ENCODE measurements around the gene KLF1.

Gene KLF1

DNA sequence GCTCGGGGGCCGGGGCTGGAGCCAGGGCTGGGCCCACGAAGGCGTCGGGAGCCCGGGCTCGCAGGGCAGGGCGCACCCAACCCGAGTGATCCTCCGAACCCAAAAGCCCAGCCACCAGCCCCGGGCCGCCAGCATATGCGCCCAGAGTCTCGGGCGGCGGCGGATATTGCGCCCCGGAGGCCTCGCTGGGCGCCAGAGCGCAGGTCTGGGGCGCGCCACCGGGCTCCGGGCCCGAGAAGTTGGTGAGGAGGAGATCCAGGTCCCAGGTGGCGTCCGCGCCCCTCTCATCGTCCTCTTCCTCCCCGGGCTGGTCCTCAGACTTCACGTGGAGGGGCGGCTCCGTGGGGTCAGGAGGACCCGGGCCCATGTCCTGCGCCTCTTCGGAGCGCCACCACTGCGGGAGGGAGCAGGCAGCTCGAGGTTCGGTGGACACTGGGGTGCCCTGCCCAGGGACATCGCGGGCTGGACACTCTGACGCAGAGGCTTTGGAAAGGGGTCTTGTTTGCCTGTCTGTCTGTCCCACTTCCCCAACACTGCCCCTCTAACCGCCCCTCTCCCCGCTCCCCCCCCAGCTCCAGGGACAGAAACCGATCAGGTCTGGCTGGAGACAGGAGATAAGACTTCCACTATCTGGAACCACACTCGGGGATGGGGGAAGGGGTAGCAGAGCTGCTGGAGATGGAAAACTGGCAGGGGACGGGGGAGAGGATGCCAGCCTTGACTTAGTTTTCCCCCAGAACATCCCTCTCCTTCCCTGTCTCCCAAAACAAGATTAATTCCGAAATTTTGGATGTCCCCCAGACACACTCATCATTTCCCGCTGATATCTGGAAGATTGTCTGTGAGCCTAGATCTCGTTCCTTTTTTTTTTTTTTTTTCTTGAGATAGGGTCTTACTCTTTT, 1.0 kb downstream of the KLF1 start:
- Mint-ChIP-seq H3K27ac (peak overlapping the region in 1 of 2 donors; percentile 28), H3K4me3 (peak overlapping the region; percentile 69 to 70), H3K36me3 (ENCODE audit: insufficient read depth) (peaks cover 26% of the 10 kb centered on the region), H3K4me1 (ENCODE audit: low read depth in 2 of 2) (peaks cover 18 to 24% of the 10 kb centered on the region in 2 donors), H3K9me3 (no peaks in the 10 kb centered on the region), H3K27me3 (no peaks in the 10 kb centered on the region)
- ATAC-seq (replicated peaks) (peak; percentile 11), DNase-seq (no peak)

- ATAC-seq (replicated peaks) (peak; percentile 70), DNase-seq (peak; percentile 74 to 81 (median 79))
- Mint-ChIP-seq H3K4me3 (peak overlapping the region; percentile 89 to 92), H3K4me1 (ENCODE audit: low read depth in 2 of 2) (peaks cover 19 to 24% of the 10 kb centered on the region in 2 donors), H3K27me3 (no peaks in the 10 kb centered on the region), H3K9me3 (no peaks in the 10 kb centered on the region), H3K27ac (peak overlapping the region in 1 of 2 donors; percentile 80), H3K36me3 (ENCODE audit: insufficient read depth) (peaks cover 20% of the 10 kb centered on the region)
Measured at GRCh38 chr19:12884926-12885748, 1.9 kb downstream of the KLF1 start.

DNA sequence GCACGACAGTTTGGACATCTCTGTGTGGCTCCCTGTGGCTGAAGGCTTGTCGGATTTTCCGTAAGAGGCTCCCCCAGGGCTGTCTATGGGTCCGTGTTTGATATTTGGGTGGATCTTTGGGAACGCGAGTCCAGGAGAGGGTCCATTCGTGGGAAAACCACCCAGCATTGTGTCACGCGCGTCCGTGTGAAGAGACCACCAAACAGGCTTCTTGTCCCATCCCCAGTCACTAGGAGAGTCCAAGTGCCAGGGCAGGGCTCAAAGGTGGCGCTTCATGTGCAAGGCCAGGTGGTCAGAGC, 2.4 kb downstream of the KLF1 start:
- H3K36me3 Mint-ChIP-seq (ENCODE audit: insufficient read depth) = peaks cover 20% of the 10 kb centered on the region
- no peaks in the 10 kb centered on the region for H3K9me3 Mint-ChIP-seq
- peaks cover 24 to 28% of the 10 kb centered on the region in 2 donors for H3K4me1 Mint-ChIP-seq (ENCODE audit: low read depth in 2 of 2)
- ATAC-seq (replicated peaks) (no peak), DNase-seq (no peak)
- H3K27ac Mint-ChIP-seq = no peak overlapping the region
- peak overlapping the region; percentile 89 to 92 for H3K4me3 Mint-ChIP-seq
- H3K27me3 Mint-ChIP-seq = no peaks in the 10 kb centered on the region

- H3K27ac Mint-ChIP-seq = no peak overlapping the region
- peak overlapping the region; percentile 89 to 92 for H3K4me3 Mint-ChIP-seq
- H3K4me1 Mint-ChIP-seq (ENCODE audit: low read depth in 2 of 2) = peaks cover 28 to 30% of the 10 kb centered on the region in 2 donors
- ATAC-seq (replicated peaks) = no peak
- peaks cover 23% of the 10 kb centered on the region for H3K36me3 Mint-ChIP-seq (ENCODE audit: insufficient read depth)
- no peak for DNase-seq
- H3K9me3 Mint-ChIP-seq = no peaks in the 10 kb centered on the region
- no peaks in the 10 kb centered on the region for H3K27me3 Mint-ChIP-seq
Measured at GRCh38 chr19:12884202-12884601, 2.8 kb downstream of the KLF1 start.

- no peaks in the 10 kb centered on the region for H3K9me3 Mint-ChIP-seq
- H3K4me1 Mint-ChIP-seq (ENCODE audit: low read depth in 2 of 2) = peaks cover 33% of the 10 kb centered on the region in 2 donors
- peak overlapping the region; percentile 85 to 88 for H3K4me3 Mint-ChIP-seq
- H3K36me3 Mint-ChIP-seq (ENCODE audit: insufficient read depth) = peaks cover 35% of the 10 kb centered on the region
- H3K27me3 Mint-ChIP-seq = no peaks in the 10 kb centered on the region
- DNase-seq (no peak), ATAC-seq (replicated peaks) (no peak)
- H3K27ac Mint-ChIP-seq = peak overlapping the region; percentile 79 to 94
Measured at GRCh38 chr19:12882589-12882988, 4.4 kb downstream of the KLF1 start.

- Mint-ChIP-seq H3K4me1 (ENCODE audit: low read depth in 2 of 2) (peaks cover 29 to 30% of the 10 kb centered on the region in 2 donors), H3K36me3 (ENCODE audit: insufficient read depth) (peaks cover 44% of the 10 kb centered on the region)
- DNase-seq = peak; percentile 73 to 81 (median 76)
Measured at GRCh38 chr19:12881172-12881808, 5.7 kb downstream of the KLF1 start, which contains the start of gene DNASE2. TSS of gene DNASE2 (minus strand) at chr19:12881449. CDS start at chr19:12881375, 74 bp downstream.

GRCh38 chr19:12880551-12881171, 6.3 kb downstream of the KLF1 start:
- Mint-ChIP-seq H3K27me3 (no peaks in the 10 kb centered on the region), H3K4me3 (peak overlapping the region; percentile 85 to 88), H3K36me3 (ENCODE audit: insufficient read depth) (peaks cover 46% of the 10 kb centered on the region), H3K4me1 (ENCODE audit: low read depth in 2 of 2) (peaks cover 29 to 30% of the 10 kb centered on the region in 2 donors), H3K27ac (peak overlapping the region; percentile 79 to 94), H3K9me3 (no peaks in the 10 kb centered on the region)
- DNase-seq (peak in 1 of 3 experiments; percentile 19), ATAC-seq (replicated peaks) (no peak)

More at GRCh38 chr19:12881172-12881808, 5.7 kb downstream of the KLF1 start, which contains the start of gene DNASE2:
- H3K9me3 Mint-ChIP-seq = no peaks in the 10 kb centered on the region
- ATAC-seq (replicated peaks) = peak; percentile 73
- H3K27ac Mint-ChIP-seq = peak within 1 kb of the TSS; percentile 79 to 94
- H3K27me3 Mint-ChIP-seq = no peaks in the 10 kb centered on the region
- H3K4me3 Mint-ChIP-seq = peak within 1 kb of the TSS; percentile 85 to 88

GRCh38 chr19:12875086-12875485, 11.9 kb downstream of the KLF1 start:
- H3K27ac Mint-ChIP-seq = no peak overlapping the region
- no peak for DNase-seq
- H3K27me3 Mint-ChIP-seq = no peaks in the 10 kb centered on the region
- H3K36me3 Mint-ChIP-seq (ENCODE audit: insufficient read depth) = peaks cover 52% of the 10 kb centered on the region
- no peak overlapping the region for H3K4me3 Mint-ChIP-seq
- peaks cover 11 to 14% of the 10 kb centered on the region in 2 donors for H3K4me1 Mint-ChIP-seq (ENCODE audit: low read depth in 2 of 2)
- ATAC-seq (replicated peaks) = no peak
- H3K9me3 Mint-ChIP-seq = no peaks in the 10 kb centered on the region

- Mint-ChIP-seq H3K4me1 (ENCODE audit: low read depth in 2 of 2) (peaks cover 5 to 6% of the 10 kb centered on the region in 2 donors), H3K36me3 (ENCODE audit: insufficient read depth) (peaks cover 45% of the 10 kb centered on the region), H3K9me3 (no peaks in the 10 kb centered on the region), H3K27ac (no peak overlapping the region), H3K27me3 (no peaks in the 10 kb centered on the region), H3K4me3 (peak overlapping the region in 1 of 2 donors; percentile 68)
- no peak for ATAC-seq (replicated peaks)
- DNase-seq = no peak
Measured at GRCh38 chr19:12873891-12874745, 12.9 kb downstream of the KLF1 start.

- peak; percentile 50 to 61 (median 54) for DNase-seq
- Mint-ChIP-seq H3K4me3 (peak overlapping the region; percentile 37 to 68), H3K9me3 (no peaks in the 10 kb centered on the region), H3K36me3 (ENCODE audit: insufficient read depth) (peaks cover 36% of the 10 kb centered on the region), H3K4me1 (ENCODE audit: low read depth in 2 of 2) (peaks cover 0 to 2% of the 10 kb centered on the region in 2 donors), H3K27ac (no peak overlapping the region), H3K27me3 (no peaks in the 10 kb centered on the region)
- peak; percentile 80 for ATAC-seq (replicated peaks)
Measured at GRCh38 chr19:12872941-12873890, 13.8 kb downstream of the KLF1 start.

GRCh38 chr19:12872255-12872654, 14.7 kb downstream of the KLF1 start:
- Mint-ChIP-seq H3K27me3 (peaks cover 0 to 3% of the 10 kb centered on the region in 2 donors), H3K4me1 (ENCODE audit: low read depth in 2 of 2) (peaks cover under 1 to 4% of the 10 kb centered on the region in 2 donors), H3K4me3 (peak overlapping the region in 1 of 2 donors; percentile 53), H3K36me3 (ENCODE audit: insufficient read depth) (peaks cover 29% of the 10 kb centered on the region), H3K9me3 (no peaks in the 10 kb centered on the region), H3K27ac (no peak overlapping the region)
- DNase-seq = no peak
- no peak for ATAC-seq (replicated peaks)

Data from effector memory CD8-positive, alpha-beta T cell (primary cell).